ENCODE measurements around the gene BBS12.

The BBS12 gene

DNA sequence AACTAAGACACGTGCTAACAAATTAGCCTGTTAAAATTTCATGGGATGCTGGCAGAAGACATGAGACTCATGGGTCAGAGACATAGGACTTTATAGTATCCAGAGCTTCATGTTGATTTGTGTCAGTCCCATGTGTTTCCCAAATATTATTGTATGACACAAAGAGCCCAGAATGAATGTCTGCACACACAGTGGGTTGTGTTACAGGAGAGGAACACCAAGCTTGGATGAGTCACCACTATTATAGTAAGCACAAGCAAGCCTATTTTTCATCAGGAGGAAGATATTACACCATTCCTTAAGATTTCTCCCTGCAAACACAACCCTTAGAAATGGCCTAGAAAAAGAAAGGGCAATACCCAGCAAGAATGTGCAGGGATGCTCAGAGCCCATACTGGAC is 15.4 kb downstream of the BBS12 start:
- no peaks in the 10 kb centered on the region for H3K36me3 ChIP-seq (ENCODE audit: insufficient read depth, low read length)
- no peak overlapping the region for H2AFZ ChIP-seq (ENCODE audit: low read length)
- H3K79me2 ChIP-seq (ENCODE audit: insufficient read depth, low read length), result no peaks in the 10 kb centered on the region
- no peaks in the 10 kb centered on the region for H3K9me3 ChIP-seq (ENCODE audit: insufficient read depth, low read depth, low read length)
- H4K20me1 ChIP-seq (ENCODE audit: insufficient read depth, low read length, poor library complexity, severe bottlenecking), result no peaks in the 10 kb centered on the region
- TF ChIP-seq, protein P1, sequence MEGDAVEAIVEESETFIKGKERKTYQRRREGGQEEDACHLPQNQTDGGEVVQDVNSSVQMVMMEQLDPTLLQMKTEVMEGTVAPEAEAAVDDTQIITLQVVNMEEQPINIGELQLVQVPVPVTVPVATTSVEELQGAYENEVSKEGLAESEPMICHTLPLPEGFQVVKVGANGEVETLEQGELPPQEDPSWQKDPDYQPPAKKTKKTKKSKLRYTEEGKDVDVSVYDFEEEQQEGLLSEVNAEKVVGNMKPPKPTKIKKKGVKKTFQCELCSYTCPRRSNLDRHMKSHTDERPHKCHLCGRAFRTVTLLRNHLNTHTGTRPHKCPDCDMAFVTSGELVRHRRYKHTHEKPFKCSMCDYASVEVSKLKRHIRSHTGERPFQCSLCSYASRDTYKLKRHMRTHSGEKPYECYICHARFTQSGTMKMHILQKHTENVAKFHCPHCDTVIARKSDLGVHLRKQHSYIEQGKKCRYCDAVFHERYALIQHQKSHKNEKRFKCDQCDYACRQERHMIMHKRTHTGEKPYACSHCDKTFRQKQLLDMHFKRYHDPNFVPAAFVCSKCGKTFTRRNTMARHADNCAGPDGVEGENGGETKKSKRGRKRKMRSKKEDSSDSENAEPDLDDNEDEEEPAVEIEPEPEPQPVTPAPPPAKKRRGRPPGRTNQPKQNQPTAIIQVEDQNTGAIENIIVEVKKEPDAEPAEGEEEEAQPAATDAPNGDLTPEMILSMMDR (conservative IDR thresholded peaks at IDR 0.05; ENCODE audit: low read length), result no peak
- TF ChIP-seq EZH2phosphoT487 (IDR thresholded peaks at IDR 0.05; ENCODE audit: borderline replicate concordance), result no peak
- no peak overlapping the region for H3K4me2 ChIP-seq (ENCODE audit: low read depth, low read length, poor library complexity, severe bottlenecking)
- no peaks in the 10 kb centered on the region for H3F3A ChIP-seq (ENCODE audit: low read depth)
- no peaks in the 10 kb centered on the region for H3K4me1 ChIP-seq (ENCODE audit: insufficient read depth, low read length, poor library complexity, severe bottlenecking)
- H3K4me3 ChIP-seq (ENCODE audit: low read length, poor library complexity, severe bottlenecking), result no peak overlapping the region
- H3K9ac ChIP-seq (ENCODE audit: low read depth, low read length, poor library complexity, severe bottlenecking), result no peak overlapping the region
- H3K27me3 ChIP-seq (ENCODE audit: insufficient read depth, low read length, poor library complexity, severe bottlenecking), result no peaks in the 10 kb centered on the region
- no peaks in the 10 kb centered on the region for H3K9me2 ChIP-seq (replicated peaks; ENCODE audit: low read depth, low read length)

DNA sequence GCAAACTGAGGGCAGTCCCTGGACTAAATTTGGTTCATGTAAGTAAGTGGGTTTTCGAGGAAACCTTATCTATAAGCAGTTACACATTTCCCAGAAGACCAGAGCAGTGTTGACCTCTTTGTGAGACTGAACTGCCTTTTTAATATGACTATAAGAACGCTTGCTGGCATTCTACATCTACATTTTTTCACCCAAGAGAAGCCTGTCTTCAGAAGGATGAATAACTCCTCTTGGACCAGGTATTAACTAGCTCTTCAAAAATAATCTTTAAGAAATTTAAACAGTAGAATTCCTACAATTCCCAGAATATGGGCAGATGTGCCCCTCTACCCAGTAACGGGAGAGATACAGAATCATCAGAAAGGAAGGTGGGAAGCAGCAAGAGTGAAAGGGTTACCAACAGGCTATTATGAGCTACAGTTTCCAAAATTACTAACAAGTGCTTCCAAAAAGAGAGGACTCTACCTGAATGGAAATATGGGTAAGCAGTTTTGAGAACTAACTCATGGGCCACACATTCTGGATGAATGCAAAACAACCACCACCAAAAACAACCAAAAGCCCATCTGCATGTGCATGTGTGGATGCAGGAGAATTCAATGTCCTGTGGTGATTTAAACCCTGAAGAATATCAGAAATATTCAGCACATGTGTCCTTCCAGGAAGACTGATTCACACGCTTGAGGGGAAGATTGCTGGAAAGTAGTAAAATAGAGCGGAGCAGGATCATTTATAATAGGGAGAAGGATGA is 17.4 kb downstream of the BBS12 start:
- no peaks in the 10 kb centered on the region for H3K9me3 ChIP-seq (ENCODE audit: insufficient read depth, low read depth, low read length)
- H3K36me3 ChIP-seq (ENCODE audit: insufficient read depth, low read length), result no peaks in the 10 kb centered on the region
- H3K4me2 ChIP-seq (ENCODE audit: low read depth, low read length, poor library complexity, severe bottlenecking), result no peak overlapping the region
- no peak overlapping the region for H3K9ac ChIP-seq (ENCODE audit: low read depth, low read length, poor library complexity, severe bottlenecking)
- H3K4me1 ChIP-seq (ENCODE audit: insufficient read depth, low read length, poor library complexity, severe bottlenecking), result no peaks in the 10 kb centered on the region
- no peaks in the 10 kb centered on the region for H3K79me2 ChIP-seq (ENCODE audit: insufficient read depth, low read length)
- no peak overlapping the region for H3K4me3 ChIP-seq (ENCODE audit: low read length, poor library complexity, severe bottlenecking)
- H3F3A ChIP-seq (ENCODE audit: low read depth), result no peaks in the 10 kb centered on the region
- H2AFZ ChIP-seq (ENCODE audit: low read length), result no peak overlapping the region
- H4K20me1 ChIP-seq (ENCODE audit: insufficient read depth, low read length, poor library complexity, severe bottlenecking), result no peaks in the 10 kb centered on the region
- TF ChIP-seq, protein P1 (conservative IDR thresholded peaks at IDR 0.05; ENCODE audit: low read length), result no peak
- TF ChIP-seq EZH2phosphoT487 (IDR thresholded peaks at IDR 0.05; ENCODE audit: borderline replicate concordance), result no peak
- H3K9me2 ChIP-seq (replicated peaks; ENCODE audit: low read depth, low read length), result no peaks in the 10 kb centered on the region
- H3K27me3 ChIP-seq (ENCODE audit: insufficient read depth, low read length, poor library complexity, severe bottlenecking), result no peaks in the 10 kb centered on the region

DNA sequence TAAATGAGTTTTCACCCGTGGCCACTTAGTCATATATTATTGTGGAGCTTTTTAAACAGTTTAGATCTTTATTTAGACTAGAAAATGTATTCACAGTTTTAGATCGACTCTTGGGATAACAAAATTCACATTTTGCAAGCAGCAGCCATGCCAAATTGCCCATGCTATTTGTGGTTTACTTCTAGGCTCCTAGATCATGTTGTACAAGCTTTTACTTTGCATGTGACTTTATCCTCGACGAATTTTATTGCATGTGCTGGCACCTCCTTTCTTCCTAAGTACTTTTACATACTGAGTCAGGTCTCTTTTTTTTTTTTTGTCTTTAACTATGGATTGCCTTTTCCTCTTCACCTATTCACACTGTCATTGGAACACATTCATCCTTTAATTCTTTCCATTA is 23.2 kb downstream of the BBS12 start:
- no peak overlapping the region for H2AFZ ChIP-seq (ENCODE audit: low read length)
- no peaks in the 10 kb centered on the region for H3K79me2 ChIP-seq (ENCODE audit: insufficient read depth, low read length)
- H3K4me2 ChIP-seq (ENCODE audit: low read depth, low read length, poor library complexity, severe bottlenecking), result no peak overlapping the region
- H3K9me3 ChIP-seq (ENCODE audit: insufficient read depth, low read depth, low read length), result no peaks in the 10 kb centered on the region
- no peaks in the 10 kb centered on the region for H4K20me1 ChIP-seq (ENCODE audit: insufficient read depth, low read length, poor library complexity, severe bottlenecking)
- H3K9ac ChIP-seq (ENCODE audit: low read depth, low read length, poor library complexity, severe bottlenecking), result no peak overlapping the region
- H3K36me3 ChIP-seq (ENCODE audit: insufficient read depth, low read length), result no peaks in the 10 kb centered on the region
- H3K27me3 ChIP-seq (ENCODE audit: insufficient read depth, low read length, poor library complexity, severe bottlenecking), result no peaks in the 10 kb centered on the region
- H3K4me3 ChIP-seq (ENCODE audit: low read length, poor library complexity, severe bottlenecking), result no peak overlapping the region
- TF ChIP-seq, protein P1 (conservative IDR thresholded peaks at IDR 0.05; ENCODE audit: low read length), result no peak
- TF ChIP-seq EZH2phosphoT487 (IDR thresholded peaks at IDR 0.05; ENCODE audit: borderline replicate concordance), result no peak
- no peaks in the 10 kb centered on the region for H3K4me1 ChIP-seq (ENCODE audit: insufficient read depth, low read length, poor library complexity, severe bottlenecking)
- no peaks in the 10 kb centered on the region for H3K9me2 ChIP-seq (replicated peaks; ENCODE audit: low read depth, low read length)
- H3F3A ChIP-seq (ENCODE audit: low read depth), result no peaks in the 10 kb centered on the region
